HuH-7 (cell line): ENCODE results near the gene CUL9.
A peak's percentile ranks its signal among the peaks of the same experiment; 100 is the strongest.

Source experiments
- DNase-seq: peaks from one replicate; pipeline ENCODE4 v3.0.0; 2011; ENCODE audit warnings: low spot score

Gene CUL9

DNA sequence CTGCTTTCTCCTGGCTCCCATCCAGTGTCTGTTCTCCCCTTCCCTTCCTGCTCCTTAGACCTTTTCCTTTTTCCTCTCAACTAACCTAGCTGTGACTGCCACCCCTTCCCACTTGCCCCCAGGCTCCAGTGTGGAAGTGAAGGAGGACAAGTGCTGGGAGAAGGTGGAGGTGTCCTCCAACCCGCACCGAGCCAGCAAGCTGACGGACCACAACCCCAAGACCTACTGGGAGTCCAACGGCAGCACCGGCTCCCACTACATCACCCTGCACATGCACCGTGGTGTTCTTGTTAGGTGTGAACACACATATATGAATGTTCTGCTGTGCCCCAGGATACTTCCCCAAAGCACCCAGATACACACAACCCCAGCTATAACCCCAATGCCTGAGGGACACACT is 18.5 kb downstream of the CUL9 start:
- DNase-seq: no peak

DNA sequence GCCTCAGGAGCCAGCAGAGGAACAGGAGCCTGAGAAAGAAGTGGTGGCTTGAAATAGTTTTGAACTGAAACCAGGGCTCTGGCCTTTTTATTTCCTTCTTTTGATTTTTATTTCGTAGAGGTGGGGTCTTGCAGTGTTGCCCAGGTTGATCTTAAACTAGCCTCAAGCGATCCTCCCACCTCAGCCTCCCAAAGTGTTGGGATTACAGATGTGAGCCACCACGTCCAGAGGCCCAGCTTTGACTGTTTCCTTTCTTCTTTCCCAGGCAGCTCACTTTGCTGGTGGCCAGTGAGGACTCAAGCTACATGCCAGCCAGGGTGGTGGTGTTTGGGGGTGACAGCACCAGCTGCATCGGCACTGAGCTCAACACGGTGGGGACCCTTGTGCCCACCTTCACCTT is 20.5 kb downstream of the CUL9 start:
- DNase-seq: no peak

GRCh38 chr6:43203029-43203717 is 21.2 kb downstream of the CUL9 start:
- no peak for DNase-seq

DNA sequence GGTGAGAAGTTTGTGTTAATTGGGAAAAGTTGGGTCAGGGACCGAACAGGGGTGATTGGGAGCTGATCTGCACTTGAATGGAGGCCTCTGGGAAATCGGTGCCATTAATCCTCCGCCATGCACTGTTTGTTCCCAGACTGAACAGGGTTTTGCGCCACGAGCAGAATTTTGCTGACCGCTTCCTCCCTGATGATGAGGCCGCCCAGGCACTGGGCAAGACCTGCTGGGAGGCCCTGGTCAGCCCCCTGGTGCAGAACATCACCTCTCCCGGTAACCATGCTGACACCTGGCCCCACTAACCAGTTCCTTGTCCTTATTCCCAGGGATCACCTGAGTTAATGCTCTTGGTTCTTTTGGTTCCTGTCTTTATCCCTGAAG is 21.7 kb downstream of the CUL9 start:
- no peak for DNase-seq

- no peak for DNase-seq
Observed at GRCh38 chr6:43204271-43205105, 22.5 kb downstream of the CUL9 start.

- DNase-seq: no peak
Observed at GRCh38 chr6:43205849-43206248, 23.9 kb downstream of the CUL9 start.

- no peak for DNase-seq
Observed at GRCh38 chr6:43207286-43207685, 25.3 kb downstream of the CUL9 start.

- no peak for DNase-seq
Observed at GRCh38 chr6:43211955-43212354, 30.0 kb downstream of the CUL9 start.

GRCh38 chr6:43213431-43213830 is 31.4 kb downstream of the CUL9 start:
- DNase-seq: no peak

DNA sequence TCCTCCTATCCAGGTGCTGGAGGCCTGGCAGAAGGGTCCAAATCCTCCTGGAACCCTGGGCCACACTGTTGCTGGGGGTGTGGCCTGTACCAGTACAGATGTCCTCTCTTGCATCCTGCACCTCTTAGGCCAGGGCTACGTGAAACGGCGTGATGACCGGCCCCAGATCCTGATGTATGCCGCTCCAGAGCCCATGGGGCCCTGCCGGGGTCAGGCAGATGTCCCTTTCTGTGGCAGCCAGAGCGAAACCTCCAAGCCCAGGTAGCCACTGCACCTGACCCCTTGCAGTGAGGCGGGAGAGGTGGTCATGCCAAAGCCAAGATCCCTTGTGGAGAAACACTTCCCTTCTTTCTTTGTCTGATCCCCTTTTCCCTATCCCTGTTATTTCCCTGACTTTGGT is 33.1 kb downstream of the CUL9 start:
- DNase-seq: no peak

DNA sequence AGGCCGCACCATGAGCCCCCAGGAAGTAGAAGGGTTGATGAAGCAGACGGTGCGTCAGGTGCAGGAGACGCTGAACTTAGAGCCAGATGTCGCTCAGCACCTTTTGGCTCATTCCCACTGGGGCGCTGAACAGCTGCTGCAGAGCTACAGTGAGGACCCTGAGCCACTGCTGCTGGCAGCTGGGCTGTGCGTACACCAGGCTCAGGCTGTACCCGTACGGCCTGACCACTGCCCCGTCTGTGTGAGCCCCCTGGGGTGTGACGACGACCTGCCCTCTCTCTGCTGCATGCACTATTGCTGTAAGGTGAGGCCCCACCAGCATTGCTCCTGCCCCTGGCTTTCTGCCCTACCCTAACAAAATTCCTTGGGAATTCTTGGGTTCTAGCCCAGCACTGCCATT is 34.2 kb downstream of the CUL9 start:
- DNase-seq: no peak

DNA sequence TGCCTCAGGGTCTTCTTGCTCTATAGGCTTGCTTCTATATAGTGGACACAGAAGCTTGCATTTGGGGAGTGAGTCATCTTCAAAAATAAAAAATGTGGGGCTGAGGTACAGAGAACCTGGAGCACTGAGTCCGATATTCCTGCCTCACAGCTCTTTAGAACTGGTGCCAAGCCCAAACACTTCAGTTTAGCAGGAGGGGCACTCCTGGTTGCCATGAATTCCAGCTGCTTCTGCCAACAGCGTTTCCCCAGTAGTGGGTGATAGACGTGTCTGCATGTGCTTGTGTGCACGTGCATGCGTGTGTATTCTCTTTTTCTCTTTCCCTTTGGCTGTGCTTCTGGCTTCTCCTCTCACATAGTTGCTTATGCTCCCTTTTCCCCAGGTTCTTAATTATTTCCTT is 35.4 kb downstream of the CUL9 start:
- no peak for DNase-seq

DNA sequence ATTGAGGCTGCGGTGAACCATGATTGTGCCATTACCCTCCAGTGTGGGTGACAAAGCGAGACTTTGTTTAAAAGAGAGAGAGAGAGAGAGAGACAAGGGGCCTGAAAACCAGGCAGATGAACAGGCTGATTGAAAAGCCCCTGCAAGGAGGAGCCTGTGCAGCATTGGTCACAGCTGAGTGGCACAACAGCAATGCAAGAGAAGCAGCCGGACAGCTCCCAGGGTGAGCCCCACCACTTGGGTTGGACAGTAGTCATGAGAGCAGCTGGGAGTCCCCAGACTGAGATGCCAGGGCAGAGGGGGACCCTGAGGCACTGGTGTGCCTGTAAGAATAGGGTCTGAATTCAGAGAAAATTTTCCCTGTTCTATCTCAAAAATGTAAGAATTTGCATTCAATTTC is 37.1 kb downstream of the CUL9 start:
- DNase-seq: no peak

GRCh38 chr6:43219814-43220213 is 37.8 kb downstream of the CUL9 start:
- DNase-seq: no peak

DNA sequence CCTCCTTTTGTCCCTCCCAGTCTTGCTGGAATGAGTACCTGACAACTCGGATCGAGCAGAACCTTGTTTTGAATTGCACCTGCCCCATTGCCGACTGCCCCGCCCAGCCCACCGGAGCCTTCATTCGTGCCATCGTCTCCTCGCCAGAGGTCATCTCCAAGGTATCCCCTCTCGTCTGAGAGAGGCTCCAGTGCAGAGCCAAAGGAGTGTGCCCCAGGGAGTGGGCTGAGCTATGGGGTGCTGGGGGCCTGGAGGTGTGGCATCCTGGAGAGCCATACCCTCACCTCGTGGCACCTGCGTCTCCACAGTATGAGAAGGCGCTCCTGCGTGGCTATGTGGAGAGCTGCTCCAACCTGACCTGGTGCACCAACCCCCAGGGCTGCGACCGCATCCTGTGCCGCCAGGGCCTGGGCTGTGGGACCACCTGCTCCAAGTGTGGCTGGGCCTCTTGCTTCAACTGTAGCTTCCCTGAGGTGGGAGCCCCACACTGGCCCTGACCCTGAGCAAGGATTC is 38.5 kb downstream of the CUL9 start:
- DNase-seq: no peak

GRCh38 chr6:43221046-43221972 is 39.3 kb downstream of the CUL9 start:
- no peak for DNase-seq

DNA sequence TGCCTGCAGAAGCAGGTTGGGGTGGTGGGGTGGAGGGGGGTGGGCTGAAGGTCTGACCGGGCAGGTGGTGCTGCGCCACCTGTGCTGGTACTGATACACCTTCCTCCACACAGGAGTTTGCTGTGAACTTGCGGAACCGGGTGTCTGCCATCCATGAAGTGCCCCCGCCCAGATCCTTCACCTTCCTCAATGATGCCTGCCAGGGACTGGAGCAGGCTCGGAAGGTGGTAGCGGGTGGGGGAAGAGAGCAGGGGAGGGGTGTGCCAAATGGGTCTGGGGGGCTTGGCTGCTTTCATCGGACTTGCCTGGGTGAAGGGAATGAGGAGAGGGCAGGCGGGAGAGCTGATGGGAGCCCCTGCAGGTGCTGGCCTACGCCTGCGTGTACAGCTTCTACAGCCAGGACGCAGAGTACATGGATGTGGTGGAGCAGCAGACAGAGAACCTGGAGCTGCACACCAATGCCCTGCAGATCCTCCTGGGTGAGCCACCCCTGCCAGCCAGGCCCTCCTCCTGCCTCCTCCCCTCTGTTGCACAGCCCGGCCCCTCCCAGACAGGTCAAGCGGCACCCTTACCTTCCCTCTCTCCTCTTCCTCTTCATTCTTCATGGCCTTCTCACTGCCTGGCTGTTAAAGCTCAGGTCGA is 40.5 kb downstream of the CUL9 start:
- DNase-seq: no peak

GRCh38 chr6:43223175-43223574 is 41.2 kb downstream of the CUL9 start:
- DNase-seq: no peak

DNA sequence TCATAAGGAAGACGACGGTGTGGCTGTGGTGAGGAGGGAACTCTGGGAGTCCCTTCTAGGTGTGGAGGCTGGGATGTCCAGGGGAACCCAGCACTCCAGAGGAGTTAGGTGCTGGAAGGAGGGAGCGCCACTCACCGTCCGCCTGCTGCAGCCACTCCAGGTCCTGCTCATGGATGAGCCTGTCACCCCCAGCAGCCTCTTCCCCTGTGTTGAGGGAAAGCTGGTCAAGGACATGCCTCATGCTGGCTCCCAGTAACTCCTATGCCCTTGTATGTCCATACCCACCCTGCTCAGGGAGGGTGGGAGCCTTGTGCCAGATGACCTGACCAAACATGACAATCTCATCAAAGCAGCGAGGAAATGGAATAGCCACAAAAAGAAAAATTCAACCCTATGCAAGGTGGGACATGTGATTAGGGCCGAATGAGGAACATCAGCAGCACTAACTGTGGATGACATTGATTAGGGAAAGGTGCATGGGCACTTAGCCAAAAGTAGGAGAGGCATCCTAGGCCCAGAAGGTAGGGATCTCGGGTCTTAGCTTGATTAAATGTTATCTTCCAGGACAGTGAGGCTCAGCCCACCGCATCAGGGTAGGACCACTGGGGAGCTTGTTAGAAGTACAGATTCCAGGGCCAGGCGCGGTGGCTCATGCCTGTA is 44.3 kb downstream of the CUL9 start:
- DNase-seq: no peak

- DNase-seq: peak; percentile 81
Observed at GRCh38 chr6:43228951-43229802, 47.2 kb downstream of the CUL9 start, which contains the start of gene DNPH1. Gene DNPH1 (minus strand): TSS chr6:43229481. CDS start chr6:43229456, 25 bp downstream.
